OCI-LY3 (cell line): ENCODE results near the gene INSYN1.

Experiments
- H2AFZ ChIP-seq: fragments of 200-600, 300-600 bp; shearing (Covaris generic); 2 replicates; pipeline ENCODE4 v1.6.0; 2014; ENCODE audit warnings: antibody characterized with exemption, low read depth, low read length
- H3K27ac ChIP-seq: fragments of 200-600, 300-600 bp; sonication (generic); 2 replicates; pipeline ENCODE4 v1.5.1; 2014; ENCODE audit warnings: mild to moderate bottlenecking, low read length, moderate library complexity, mixed read lengths
- H3K27me3 ChIP-seq: fragments of 200-600, 300-600 bp; sonication (generic); 2 replicates; pipeline ENCODE4 v1.6.1; 2014; ENCODE audit warnings: low read depth, low read length, mixed read lengths
- H3K36me3 ChIP-seq: fragments of 200-600, 300-600 bp; sonication (generic); replicated peaks from 2 replicates; pipeline ENCODE3; 2014; ENCODE audit warnings: low read depth, low read length, mixed read lengths
- H3K4me1 ChIP-seq: fragments of 300-600, 200-600 bp; sonication (generic); 2 replicates; pipeline ENCODE4 v1.6.1; 2014; ENCODE audit warnings: low read length, mixed read lengths
- H3K4me2 ChIP-seq: fragments of 200-600, 300-600 bp; sonication (generic); 2 replicates; pipeline ENCODE4 v1.6.1; 2014; ENCODE audit warnings: low read length, mixed read lengths
- H3K4me3 ChIP-seq: fragments of 300-600, 200-600 bp; sonication (generic); 2 replicates; pipeline ENCODE4 v1.5.1; 2014; ENCODE audit warnings: antibody characterized with exemption, mild to moderate bottlenecking, low read length, moderate library complexity
- H3K79me2 ChIP-seq: fragments of 300-600, 200-600 bp; shearing (Covaris generic); 2 replicates; pipeline ENCODE4 v1.6.1; 2014; ENCODE audit warnings: mild to moderate bottlenecking, low read length, mixed read lengths
- H3K9ac ChIP-seq: fragments of 300-600, 200-600 bp; shearing (Covaris generic); 2 replicates; pipeline ENCODE4 v1.6.0; 2014; ENCODE audit warnings: mild to moderate bottlenecking, low read length, moderate library complexity
- H3K9me3 ChIP-seq: fragments of 200-600, 300-600 bp; shearing (Covaris generic); 2 replicates; pipeline ENCODE4 v1.6.1; 2014; ENCODE audit warnings: low read length, mixed read lengths; ENCODE audit not compliant: insufficient read depth
- H4K20me1 ChIP-seq: fragments of 200-600, 300-600 bp; sonication (generic); 2 replicates; pipeline ENCODE4 v1.6.1; 2016; ENCODE audit warnings: low read length, mixed read lengths; ENCODE audit not compliant: insufficient read depth
- EZH2phosphoT487 ChIP-seq: fragments of 200-600 bp; shearing (Covaris generic); IDR thresholded peaks from 2 replicates; pipeline ENCODE4 v1.6.1; 2018; ENCODE audit warnings: antibody characterized with exemption, mixed run types, low read depth
- TF ChIP-seq, protein P1 (sequence below): fragments of 200-600, 300-600 bp; sonication (generic); IDR thresholded peaks from 2 replicates; pipeline ENCODE4 v1.5.1; 2014; ENCODE audit warnings: antibody characterized with exemption, low read length, low read depth

Gene INSYN1

DNA sequence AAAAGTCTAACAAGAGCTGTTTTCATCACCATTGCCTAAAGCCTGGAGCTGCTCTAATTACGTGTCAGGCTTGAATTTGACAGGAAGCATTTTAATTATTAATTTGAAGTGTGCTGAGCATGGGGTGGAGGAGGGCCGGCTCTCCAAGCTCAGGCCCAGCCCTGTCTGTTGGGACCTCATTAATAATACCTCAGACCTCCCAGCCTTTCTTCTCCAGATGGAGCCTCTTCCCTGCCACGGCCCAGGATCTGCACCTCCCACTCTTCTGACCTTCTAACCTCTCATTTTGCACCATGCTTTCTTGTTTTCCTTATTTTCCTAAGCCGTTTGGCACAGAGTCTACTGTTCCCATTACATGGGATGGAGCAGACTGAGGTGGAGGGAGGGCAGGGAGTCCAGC, 30.0 kb downstream of the INSYN1 start:
- Histone ChIP-seq H3K4me2 (no peak overlapping the region), H3K27me3 (peaks cover 58% of the 10 kb centered on the region), H3K9me3 (no peaks in the 10 kb centered on the region), H3K4me3 (no peak overlapping the region), H3K4me1 (no peaks in the 10 kb centered on the region), H3K36me3 (no peaks in the 10 kb centered on the region), H2AFZ (no peak overlapping the region), H3K9ac (no peak overlapping the region), H3K79me2 (no peaks in the 10 kb centered on the region), H3K27ac (no peak overlapping the region), H4K20me1 (no peaks in the 10 kb centered on the region)
- TF ChIP-seq EZH2phosphoT487, result no peak
- TF ChIP-seq, protein P1, sequence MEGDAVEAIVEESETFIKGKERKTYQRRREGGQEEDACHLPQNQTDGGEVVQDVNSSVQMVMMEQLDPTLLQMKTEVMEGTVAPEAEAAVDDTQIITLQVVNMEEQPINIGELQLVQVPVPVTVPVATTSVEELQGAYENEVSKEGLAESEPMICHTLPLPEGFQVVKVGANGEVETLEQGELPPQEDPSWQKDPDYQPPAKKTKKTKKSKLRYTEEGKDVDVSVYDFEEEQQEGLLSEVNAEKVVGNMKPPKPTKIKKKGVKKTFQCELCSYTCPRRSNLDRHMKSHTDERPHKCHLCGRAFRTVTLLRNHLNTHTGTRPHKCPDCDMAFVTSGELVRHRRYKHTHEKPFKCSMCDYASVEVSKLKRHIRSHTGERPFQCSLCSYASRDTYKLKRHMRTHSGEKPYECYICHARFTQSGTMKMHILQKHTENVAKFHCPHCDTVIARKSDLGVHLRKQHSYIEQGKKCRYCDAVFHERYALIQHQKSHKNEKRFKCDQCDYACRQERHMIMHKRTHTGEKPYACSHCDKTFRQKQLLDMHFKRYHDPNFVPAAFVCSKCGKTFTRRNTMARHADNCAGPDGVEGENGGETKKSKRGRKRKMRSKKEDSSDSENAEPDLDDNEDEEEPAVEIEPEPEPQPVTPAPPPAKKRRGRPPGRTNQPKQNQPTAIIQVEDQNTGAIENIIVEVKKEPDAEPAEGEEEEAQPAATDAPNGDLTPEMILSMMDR, result no peak

DNA sequence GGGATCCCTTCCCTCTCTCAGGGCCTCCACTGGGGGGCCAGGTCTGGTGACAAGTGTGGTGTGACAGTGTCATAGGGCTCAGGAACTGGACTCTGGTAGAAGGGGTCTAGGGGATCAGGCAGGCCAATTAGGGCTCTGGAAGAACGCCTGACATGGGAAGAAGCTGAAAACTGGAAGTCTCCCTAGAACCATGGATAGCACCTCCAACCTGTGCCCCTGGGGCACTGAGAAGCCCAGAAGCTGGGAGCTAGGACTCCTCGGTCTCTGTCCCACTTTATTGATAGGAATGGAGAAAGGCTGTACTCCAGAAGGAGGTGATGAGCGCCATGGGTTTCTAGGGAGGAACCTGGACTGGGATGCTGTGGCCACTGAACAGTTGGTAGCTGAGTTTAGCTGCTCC, 30.7 kb downstream of the INSYN1 start:
- H4K20me1 ChIP-seq, result no peaks in the 10 kb centered on the region
- TF ChIP-seq EZH2phosphoT487, result no peak
- TF ChIP-seq, protein P1, result no peak

DNA sequence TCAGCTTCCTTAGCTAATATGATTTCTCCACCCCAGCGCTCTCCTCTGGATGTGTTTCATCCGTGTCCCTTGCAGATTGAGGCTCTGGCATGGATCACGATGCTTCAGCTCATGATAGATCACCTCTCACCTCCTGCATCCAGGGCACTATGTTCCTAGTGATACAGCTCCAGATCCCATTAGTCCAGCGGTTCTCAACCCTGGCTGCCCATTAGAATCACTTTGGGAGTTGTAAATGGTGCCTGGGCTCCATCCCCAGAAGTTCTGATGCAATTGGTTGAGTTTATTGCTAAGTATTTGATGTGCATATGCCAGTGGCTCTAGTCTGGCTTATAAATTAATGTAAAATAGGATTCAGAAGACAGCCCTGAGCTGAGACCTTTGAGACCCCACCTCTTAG, 34.5 kb downstream of the INSYN1 start:
- no peaks in the 10 kb centered on the region for H3K9me3 ChIP-seq
- H3K36me3 ChIP-seq, result no peaks in the 10 kb centered on the region
- H3K27me3 ChIP-seq, result peaks cover 57% of the 10 kb centered on the region
- no peaks in the 10 kb centered on the region for H3K4me1 ChIP-seq
- H2AFZ ChIP-seq, result no peak overlapping the region
- no peak for TF ChIP-seq EZH2phosphoT487
- TF ChIP-seq, protein P1, result no peak
- no peak overlapping the region for H3K27ac ChIP-seq
- no peak overlapping the region for H3K4me2 ChIP-seq
- no peaks in the 10 kb centered on the region for H3K79me2 ChIP-seq
- H3K9ac ChIP-seq, result no peak overlapping the region
- no peak overlapping the region for H3K4me3 ChIP-seq
- no peaks in the 10 kb centered on the region for H4K20me1 ChIP-seq

More for the DNA sequence above, 30.7 kb downstream of the INSYN1 start:
- Histone ChIP-seq H3K9me3 (no peaks in the 10 kb centered on the region), H3K4me1 (no peaks in the 10 kb centered on the region), H3K9ac (no peak overlapping the region), H3K36me3 (no peaks in the 10 kb centered on the region), H3K4me3 (no peak overlapping the region), H3K79me2 (no peaks in the 10 kb centered on the region), H3K27ac (no peak overlapping the region), H3K4me2 (no peak overlapping the region), H3K27me3 (peaks cover 62% of the 10 kb centered on the region), H2AFZ (no peak overlapping the region)

DNA sequence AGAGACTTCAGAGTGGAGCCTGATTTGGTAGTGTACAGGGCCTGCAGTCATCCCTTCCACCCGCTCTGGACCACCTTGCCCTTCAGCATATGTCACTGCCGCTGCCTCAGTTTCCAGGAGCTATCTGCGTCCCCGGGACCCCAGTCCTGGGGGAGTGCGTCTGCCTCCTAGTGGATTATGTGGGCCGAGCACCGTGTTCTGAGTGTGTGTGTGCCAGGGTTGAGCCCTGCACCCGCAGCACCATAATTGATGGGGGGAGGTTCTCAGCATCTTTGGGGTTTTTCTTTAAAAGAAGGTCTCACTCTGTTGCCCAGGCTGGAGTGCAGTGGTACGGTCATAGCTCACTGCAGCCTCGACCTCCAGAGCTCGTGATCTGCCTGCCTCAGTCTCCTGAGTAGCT, 35.3 kb downstream of the INSYN1 start:
- no peaks in the 10 kb centered on the region for H4K20me1 ChIP-seq
- no peak for TF ChIP-seq EZH2phosphoT487
- TF ChIP-seq, protein P1, result peak; percentile 25

More for the DNA sequence above, 35.3 kb downstream of the INSYN1 start:
- no peaks in the 10 kb centered on the region for H3K9me3 ChIP-seq
- no peak overlapping the region for H2AFZ ChIP-seq
- peaks cover 51% of the 10 kb centered on the region for H3K27me3 ChIP-seq
- no peaks in the 10 kb centered on the region for H3K79me2 ChIP-seq
- H3K36me3 ChIP-seq, result no peaks in the 10 kb centered on the region
- H3K4me3 ChIP-seq, result no peak overlapping the region
- H3K27ac ChIP-seq, result no peak overlapping the region
- no peak overlapping the region for H3K9ac ChIP-seq
- H3K4me1 ChIP-seq, result no peaks in the 10 kb centered on the region
- H3K4me2 ChIP-seq, result no peak overlapping the region
